H1 (cell line): ENCODE measurements around the gene CST8. TPM values are rescaled to one million over a fixed set of nuclear protein-coding genes. Genes with fewer than 3 reads are reported as not detected.

Experiments used
- CTBP2 ChIP-seq: IDR thresholded peaks from 2 replicates; pipeline ENCODE4 v1.7.0; 2011; ENCODE audit warnings: borderline replicate concordance, mild to moderate bottlenecking, moderate library complexity, mixed read lengths, low read length; ENCODE audit not compliant: insufficient read depth, insufficient read length
- POLR2A ChIP-seq, 2 experiments: IDR thresholded peaks; 1 replicate in 1 of 2; 2 replicates in 1 of 2; pipeline ENCODE4 v1.6.1; 2011; ENCODE audit warnings: low read depth in 2 of 2, low read length in 2 of 2, mild to moderate bottlenecking in 2 of 2; ENCODE audit errors: control extremely low read depth in 1 of 2
- POU5F1 ChIP-seq: IDR thresholded peaks from 2 replicates; pipeline ENCODE4 v1.6.1; 2011; ENCODE audit warnings: low read depth, mild to moderate bottlenecking, low read length, moderate library complexity
- polyA plus RNA-seq, 7 experiments: library from polyadenylated mRNA; depleted of rRNA in 3 of 7; stranded (reverse) in 5 of 7; unstranded in 2 of 7; fragments of >200 nt in 5 of 7; fragments of 200-250 nt in 2 of 7; gene quantifications; 1 replicate in 5 of 7; 2 replicates in 1 of 7; 4 replicates in 1 of 7; pipeline versions ENCODE4 v1.2.1 to v1.2.3, GENCODE V29; 2011 to 2013; ENCODE audit warnings: missing spikeins in 2 of 7, mixed read lengths in 2 of 7
- total RNA-seq: library from RNA; stranded (reverse); fragmentation: NEBNext Ultra II Directional; extraction: Animal tissue kit (Norgen Biotek cat#: 25700); gene quantifications from 2 replicates; pipeline ENCODE4 v1.2.1, GENCODE V29; 2021

The CST8 gene
- total and polyA plus RNA-seq, 2 of the 8 experiments (the other 6 are each of a cell fraction or from before 2014, with no cell fraction given) = not detected

- no peak for TF ChIP-seq CTBP2
- no peak for TF ChIP-seq POU5F1
- TF ChIP-seq POLR2A (IDR thresholded peaks at IDR 0.05; ENCODE audit: control extremely low read depth in 1 of 2, low read depth in 2 of 2, low read length in 2 of 2) = no peak
Observed at GRCh38 chr20:23517719-23518118, 26.8 kb downstream of the CST8 start (continued).
